KBM-7 (cell line): ENCODE measurements around the gene SLC6A2.

ENCODE experiments used
- DNase-seq: peaks from one replicate; pipeline ENCODE4 v3.0.0-alpha.2; 2015
- in situ Hi-C: fragments of 300-500 bp; cut with MboI; formaldehyde crosslinking; loops from 2 replicates; pipeline ENCODE4 v1.14.3; 2020; ENCODE audit warnings: low sequenced_read_pairs, low pct_unique_long_range_greater_than_20kb, mixed read lengths

SLC6A2 gene

GRCh38 chr16:55701442-55702319 is 45.9 kb downstream of the SLC6A2 start:
- in situ Hi-C loops = loop anchor here (10.0 kb wide), 1 partner anchor 237 kb away; no protein-coding TSS in a partner anchor
- DNase-seq = peak; percentile 57

- peak; percentile 60 for DNase-seq
Measured at GRCh38 chr16:55703003-55704001, 47.5 kb downstream of the SLC6A2 start.

GRCh38 chr16:55706739-55707384 is 51.1 kb downstream of the SLC6A2 start:
- DNase-seq = no peak
- in situ Hi-C loops = loop anchor here (10.0 kb wide), 1 partner anchor 242 kb away; no protein-coding TSS in a partner anchor

More at GRCh38 chr16:55703003-55704001, 47.5 kb downstream of the SLC6A2 start:
- in situ Hi-C loops = loop anchor here (10.0 kb wide), 1 partner anchor 239 kb away; no protein-coding TSS in a partner anchor

GRCh38 chr16:55709801-55710200 is 54.0 kb downstream of the SLC6A2 start:
- no peak for DNase-seq
- in situ Hi-C loops = loop anchor here (10.0 kb wide), 2 partner anchors 125 to 245 kb away; partner anchors contain the start of gene CES1

GRCh38 chr16:55710466-55710865 is 54.7 kb downstream of the SLC6A2 start:
- no peak for DNase-seq
- in situ Hi-C loops = loop anchor here (10.0 kb wide), 1 partner anchor 124 kb away; the partner anchor contains the start of gene CES1

- in situ Hi-C loops = loop anchor here (10.0 kb wide), 1 partner anchor 123 kb away; the partner anchor contains the start of gene CES1
- peak; percentile 67 for DNase-seq
Measured at GRCh38 chr16:55711959-55712876, 56.4 kb downstream of the SLC6A2 start.

- no peak for DNase-seq
- in situ Hi-C loops = loop anchor here (10.0 kb wide), 1 partner anchor 122 kb away; the partner anchor contains the start of gene CES1
Measured at GRCh38 chr16:55713103-55713502, 57.3 kb downstream of the SLC6A2 start.

GRCh38 chr16:55717326-55717725 is 61.5 kb downstream of the SLC6A2 start:
- in situ Hi-C loops = loop anchor here (10.0 kb wide), 1 partner anchor 117 kb away; the partner anchor contains the start of gene CES1

GRCh38 chr16:55725055-55725777 is 69.4 kb downstream of the SLC6A2 start:
- in situ Hi-C loops = no loop called here
- DNase-seq = no peak

More at GRCh38 chr16:55717326-55717725, 61.5 kb downstream of the SLC6A2 start:
- no peak for DNase-seq

GRCh38 chr16:55728797-55729196 is 73.0 kb downstream of the SLC6A2 start:
- in situ Hi-C loops = no loop called here
- DNase-seq = no peak

GRCh38 chr16:55730115-55730514 is 74.3 kb downstream of the SLC6A2 start:
- DNase-seq = no peak
- in situ Hi-C loops = no loop called here

GRCh38 chr16:55732496-55732895 is 76.7 kb downstream of the SLC6A2 start:
- no peak for DNase-seq
- in situ Hi-C loops = no loop called here

GRCh38 chr16:55734665-55735064 is 78.9 kb downstream of the SLC6A2 start:
- no peak for DNase-seq
- in situ Hi-C loops = no loop called here

- in situ Hi-C loops = no loop called here
- no peak for DNase-seq
Measured at GRCh38 chr16:55735120-55735781, 79.5 kb downstream of the SLC6A2 start.

- DNase-seq = no peak
- in situ Hi-C loops = no loop called here
Measured at GRCh38 chr16:55736671-55737070, 80.9 kb downstream of the SLC6A2 start.

- DNase-seq = no peak
- in situ Hi-C loops = no loop called here
Measured at GRCh38 chr16:55737318-55737717, 81.5 kb downstream of the SLC6A2 start.
